K562 (cell line): ENCODE measurements around the gene PSMD9. TPM values are rescaled to one million over a fixed set of nuclear protein-coding genes. Genes with fewer than 3 reads are reported as not detected.

Experiments
- DMBX1 ChIP-seq: fragments of 250-450 bp; sonication (Bioruptor Pico); IDR thresholded peaks from 2 replicates; pipeline ENCODE4 v1.8.0; 2022; ENCODE audit warnings: inconsistent platforms, mild to moderate bottlenecking, moderate library complexity, borderline replicate concordance
- DPF2 ChIP-seq: fragments of 450-650 bp; IDR thresholded peaks from 2 replicates; pipeline ENCODE4 v1.6.1; 2016
- ETV6 ChIP-seq, 3 experiments: fragments of 150-350 bp in 1 of 3; sonication (generic) in 1 of 3; formaldehyde crosslinking in 1 of 3; IDR thresholded peaks; 2 replicates each; pipeline versions ENCODE4 v1.6.1 to v1.8.0; 2014 to 2022; ENCODE audit warnings: borderline replicate concordance in 2 of 3, low read depth in 2 of 3, antibody characterized with exemption in 1 of 3, low read length in 1 of 3, mild to moderate bottlenecking in 1 of 3, missing genetic modification reagents in 1 of 3
- ILK ChIP-seq: fragments of 450-650 bp; IDR thresholded peaks from 2 replicates; pipeline ENCODE4 v1.6.1; 2016; ENCODE audit warnings: missing genetic modification characterization, low read depth, mild to moderate bottlenecking, missing compliant biosample characterization, moderate library complexity, borderline replicate concordance
- MTA3 ChIP-seq: fragments of 450-650 bp; formaldehyde crosslinking; IDR thresholded peaks from 2 replicates; pipeline ENCODE4 v1.6.1; 2017; ENCODE audit warnings: mild to moderate bottlenecking, borderline replicate concordance
- TAF7 ChIP-seq: fragments of 450-650 bp; IDR thresholded peaks from 2 replicates; pipeline ENCODE4 v1.6.1; 2016; ENCODE audit warnings: missing genetic modification characterization, missing compliant biosample characterization
- TEAD1 ChIP-seq, 2 experiments: fragments of 450-650 bp in 1 of 2; sonication (generic) in 1 of 2; formaldehyde crosslinking; IDR thresholded peaks; 2 replicates each; pipeline versions ENCODE4 v1.4.0 to v1.8.0; 2020 to 2022; ENCODE audit warnings: mild to moderate bottlenecking in 2 of 2, missing genetic modification reagents in 1 of 2
- ZNF766 ChIP-seq: fragments of 200-800 bp; sonication (Bioruptor generic); conservative IDR thresholded peaks from 2 replicates; pipeline ENCODE4 v1.6.1; 2016; ENCODE audit warnings: missing genetic modification characterization, missing compliant biosample characterization
- polyA plus RNA-seq, 8 experiments: library from polyadenylated mRNA; depleted of rRNA in 4 of 8; stranded (reverse) in 5 of 8; unstranded in 3 of 8; fragments of >200 nt; fragmentation: Nextera tagmentation in 2 of 8; fragmentation: Illumina TruSeq in 1 of 8; extraction: Ambion mirVana in 2 of 8; extraction: Trizol in 1 of 8; gene quantifications; 2 replicates each; pipeline versions ENCODE4 v1.2.1 to v1.2.3, GENCODE V29; 2011 to 2014; ENCODE audit warnings: inconsistent platforms in 1 of 8, missing spikeins in 1 of 8
- total RNA-seq, 7 experiments: library from RNA; depleted of rRNA in 6 of 7; stranded (reverse); fragments of >200 nt in 6 of 7; fragmentation: Illumina TruSeq in 2 of 7; extraction: Trizol in 2 of 7; gene quantifications; 2 replicates each; pipeline versions ENCODE4 v1.2.1 to v1.2.3, GENCODE V29; 2011 to 2021; ENCODE audit warnings: low replicate concordance in 1 of 7
- TF ChIP-seq, protein P1 (sequence below): fragments of 250-450 bp; sonication (Bioruptor Pico); IDR thresholded peaks from 2 replicates; pipeline ENCODE4 v1.5.0; 2021; ENCODE audit warnings: mild to moderate bottlenecking, moderate library complexity
- TF ChIP-seq, protein P2 (sequence below): fragments of 450-650 bp; IDR thresholded peaks from 2 replicates; pipeline ENCODE4 v1.6.1; 2017; ENCODE audit warnings: antibody characterized with exemption, mild to moderate bottlenecking
- TF ChIP-seq, protein P3 (sequence below): sonication (generic); formaldehyde crosslinking; IDR thresholded peaks from 2 replicates; pipeline ENCODE4 v1.8.0; 2022; ENCODE audit warnings: mild to moderate bottlenecking, missing genetic modification reagents

Gene PSMD9
- total and polyA plus RNA-seq, 9 of the 15 experiments (the other 6 are each of a cell fraction or from before 2014, with no cell fraction given): 12.2 to 143 (median 61.3) TPM

DNA sequence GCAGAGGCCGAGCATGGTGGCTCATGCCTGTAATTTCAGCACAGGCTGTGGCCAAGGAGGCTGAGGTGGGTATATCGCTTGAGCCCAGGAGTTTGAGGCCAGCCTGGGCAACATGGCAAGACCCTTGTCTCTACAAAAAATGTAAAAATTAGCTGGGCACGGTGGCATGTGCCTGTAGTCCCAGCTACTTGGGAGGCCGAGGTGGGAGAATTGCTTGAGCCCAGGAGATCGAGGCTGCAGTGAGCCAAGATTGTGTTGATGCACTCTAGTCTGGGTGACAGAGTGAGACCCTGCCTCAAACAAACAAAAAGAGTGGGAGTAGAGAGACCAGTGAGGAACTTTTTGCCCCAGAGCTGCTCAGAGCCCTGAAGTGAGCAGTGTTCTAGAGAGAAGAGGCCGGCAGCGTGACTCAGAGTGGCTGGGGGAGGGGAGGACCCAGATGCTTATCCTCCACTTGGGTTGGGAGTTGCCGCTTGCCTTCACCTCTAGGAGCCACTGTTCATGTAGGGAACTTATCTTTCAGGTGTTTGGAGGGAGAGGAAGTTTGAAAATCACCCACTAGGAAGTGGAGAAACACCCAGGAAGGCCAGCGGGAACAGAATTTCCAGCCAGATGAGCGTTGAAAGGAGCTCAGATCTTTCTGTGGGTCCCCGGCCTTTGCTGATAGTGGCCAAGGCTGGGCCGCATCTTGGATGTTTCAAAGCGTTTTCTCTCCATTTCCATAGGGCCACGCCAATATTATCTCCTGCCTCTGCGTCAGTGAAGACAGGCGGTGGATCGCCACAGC lies 45.1 kb downstream of the PSMD9 start (continued):
- TF ChIP-seq, protein P1, sequence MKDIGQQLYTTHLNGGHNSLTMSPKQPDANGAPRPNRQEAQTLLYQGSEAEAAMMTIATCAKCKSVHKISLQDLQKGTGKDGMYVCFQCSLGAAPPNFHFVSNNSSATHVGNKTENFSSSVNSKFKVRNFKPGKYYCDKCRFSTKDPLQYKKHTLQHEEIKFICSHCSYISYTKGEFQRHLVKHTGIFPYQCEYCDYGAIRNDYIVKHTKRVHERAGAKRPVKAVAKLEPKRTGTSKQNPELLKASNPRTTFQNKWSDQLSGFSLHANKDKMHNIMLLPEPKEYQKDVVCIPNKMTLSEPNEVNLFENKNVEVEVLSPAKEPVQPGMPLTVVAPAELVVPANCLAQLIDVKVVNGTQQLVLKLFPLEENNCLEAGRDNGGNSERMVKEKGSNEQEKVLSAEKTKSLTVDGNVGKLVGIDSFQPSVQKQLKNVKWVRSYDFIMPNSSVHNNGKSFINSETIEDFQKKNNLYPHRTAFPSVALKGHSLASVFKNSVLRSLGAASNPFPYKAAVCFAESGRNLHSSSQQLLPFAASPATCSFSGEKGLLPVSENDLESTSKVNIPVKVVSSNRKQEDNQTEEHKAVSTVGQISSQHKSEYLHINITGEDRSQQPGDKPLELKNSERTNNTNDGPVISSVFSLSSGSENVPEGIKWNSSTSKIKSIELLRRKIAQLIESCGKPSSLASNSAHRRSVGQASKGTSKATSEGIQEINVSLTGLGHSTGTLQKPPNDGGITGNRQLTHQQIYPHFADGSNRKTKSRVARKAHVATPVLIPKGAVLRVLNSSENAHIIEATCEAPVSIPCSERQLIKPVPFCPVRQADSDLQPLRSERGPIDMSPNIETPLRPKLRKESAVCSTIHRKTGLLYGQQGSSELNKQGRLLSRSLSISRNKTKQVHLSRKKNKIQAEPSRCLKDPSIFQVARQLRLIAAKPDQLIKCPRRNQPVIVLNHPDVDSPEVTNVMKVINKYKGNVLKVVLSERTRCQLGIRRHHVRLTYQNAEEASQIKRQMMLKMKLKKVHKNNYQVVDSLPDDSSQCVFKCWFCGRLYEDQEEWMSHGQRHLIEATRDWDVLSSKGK (CRISPR knock-in tag): no peak
- TF ChIP-seq ILK (tag): no peak
- TF ChIP-seq ZNF766: peak; percentile 92
- peak; percentile 68 for TF ChIP-seq DMBX1 (CRISPR knock-in tag)
- peak; percentile 92 for TF ChIP-seq DPF2
- TF ChIP-seq MTA3: peak; percentile 87
- TF ChIP-seq TAF7 (tag): peak; percentile 61; the same call in 1 of the 2 replicates
- TF ChIP-seq ETV6 (IDR thresholded peaks at IDR 0.05; ENCODE audit: borderline replicate concordance in 1 of 2, low read depth in 2 of 2, low read length in 1 of 2): 0 out of 4 replicates have a peak, but pooled peaks of 1 of the 2 experiments have one; percentile 54
- TF ChIP-seq ETV6 (CRISPR knock-in tag; IDR thresholded peaks at IDR 0.05; ENCODE audit: borderline replicate concordance): no peak
- TF ChIP-seq, protein P2, sequence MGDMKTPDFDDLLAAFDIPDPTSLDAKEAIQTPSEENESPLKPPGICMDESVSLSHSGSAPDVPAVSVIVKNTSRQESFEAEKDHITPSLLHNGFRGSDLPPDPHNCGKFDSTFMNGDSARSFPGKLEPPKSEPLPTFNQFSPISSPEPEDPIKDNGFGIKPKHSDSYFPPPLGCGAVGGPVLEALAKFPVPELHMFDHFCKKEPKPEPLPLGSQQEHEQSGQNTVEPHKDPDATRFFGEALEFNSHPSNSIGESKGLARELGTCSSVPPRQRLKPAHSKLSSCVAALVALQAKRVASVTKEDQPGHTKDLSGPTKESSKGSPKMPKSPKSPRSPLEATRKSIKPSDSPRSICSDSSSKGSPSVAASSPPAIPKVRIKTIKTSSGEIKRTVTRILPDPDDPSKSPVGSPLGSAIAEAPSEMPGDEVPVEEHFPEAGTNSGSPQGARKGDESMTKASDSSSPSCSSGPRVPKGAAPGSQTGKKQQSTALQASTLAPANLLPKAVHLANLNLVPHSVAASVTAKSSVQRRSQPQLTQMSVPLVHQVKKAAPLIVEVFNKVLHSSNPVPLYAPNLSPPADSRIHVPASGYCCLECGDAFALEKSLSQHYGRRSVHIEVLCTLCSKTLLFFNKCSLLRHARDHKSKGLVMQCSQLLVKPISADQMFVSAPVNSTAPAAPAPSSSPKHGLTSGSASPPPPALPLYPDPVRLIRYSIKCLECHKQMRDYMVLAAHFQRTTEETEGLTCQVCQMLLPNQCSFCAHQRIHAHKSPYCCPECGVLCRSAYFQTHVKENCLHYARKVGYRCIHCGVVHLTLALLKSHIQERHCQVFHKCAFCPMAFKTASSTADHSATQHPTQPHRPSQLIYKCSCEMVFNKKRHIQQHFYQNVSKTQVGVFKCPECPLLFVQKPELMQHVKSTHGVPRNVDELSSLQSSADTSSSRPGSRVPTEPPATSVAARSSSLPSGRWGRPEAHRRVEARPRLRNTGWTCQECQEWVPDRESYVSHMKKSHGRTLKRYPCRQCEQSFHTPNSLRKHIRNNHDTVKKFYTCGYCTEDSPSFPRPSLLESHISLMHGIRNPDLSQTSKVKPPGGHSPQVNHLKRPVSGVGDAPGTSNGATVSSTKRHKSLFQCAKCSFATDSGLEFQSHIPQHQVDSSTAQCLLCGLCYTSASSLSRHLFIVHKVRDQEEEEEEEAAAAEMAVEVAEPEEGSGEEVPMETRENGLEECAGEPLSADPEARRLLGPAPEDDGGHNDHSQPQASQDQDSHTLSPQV: peak; percentile 94
- peak in 1 of 2 experiments; percentile 42; a peak in 2 of 4 replicates for TF ChIP-seq TEAD1 (CRISPR knock-in tag; IDR thresholded peaks at IDR 0.05)
- TF ChIP-seq, protein P3, sequence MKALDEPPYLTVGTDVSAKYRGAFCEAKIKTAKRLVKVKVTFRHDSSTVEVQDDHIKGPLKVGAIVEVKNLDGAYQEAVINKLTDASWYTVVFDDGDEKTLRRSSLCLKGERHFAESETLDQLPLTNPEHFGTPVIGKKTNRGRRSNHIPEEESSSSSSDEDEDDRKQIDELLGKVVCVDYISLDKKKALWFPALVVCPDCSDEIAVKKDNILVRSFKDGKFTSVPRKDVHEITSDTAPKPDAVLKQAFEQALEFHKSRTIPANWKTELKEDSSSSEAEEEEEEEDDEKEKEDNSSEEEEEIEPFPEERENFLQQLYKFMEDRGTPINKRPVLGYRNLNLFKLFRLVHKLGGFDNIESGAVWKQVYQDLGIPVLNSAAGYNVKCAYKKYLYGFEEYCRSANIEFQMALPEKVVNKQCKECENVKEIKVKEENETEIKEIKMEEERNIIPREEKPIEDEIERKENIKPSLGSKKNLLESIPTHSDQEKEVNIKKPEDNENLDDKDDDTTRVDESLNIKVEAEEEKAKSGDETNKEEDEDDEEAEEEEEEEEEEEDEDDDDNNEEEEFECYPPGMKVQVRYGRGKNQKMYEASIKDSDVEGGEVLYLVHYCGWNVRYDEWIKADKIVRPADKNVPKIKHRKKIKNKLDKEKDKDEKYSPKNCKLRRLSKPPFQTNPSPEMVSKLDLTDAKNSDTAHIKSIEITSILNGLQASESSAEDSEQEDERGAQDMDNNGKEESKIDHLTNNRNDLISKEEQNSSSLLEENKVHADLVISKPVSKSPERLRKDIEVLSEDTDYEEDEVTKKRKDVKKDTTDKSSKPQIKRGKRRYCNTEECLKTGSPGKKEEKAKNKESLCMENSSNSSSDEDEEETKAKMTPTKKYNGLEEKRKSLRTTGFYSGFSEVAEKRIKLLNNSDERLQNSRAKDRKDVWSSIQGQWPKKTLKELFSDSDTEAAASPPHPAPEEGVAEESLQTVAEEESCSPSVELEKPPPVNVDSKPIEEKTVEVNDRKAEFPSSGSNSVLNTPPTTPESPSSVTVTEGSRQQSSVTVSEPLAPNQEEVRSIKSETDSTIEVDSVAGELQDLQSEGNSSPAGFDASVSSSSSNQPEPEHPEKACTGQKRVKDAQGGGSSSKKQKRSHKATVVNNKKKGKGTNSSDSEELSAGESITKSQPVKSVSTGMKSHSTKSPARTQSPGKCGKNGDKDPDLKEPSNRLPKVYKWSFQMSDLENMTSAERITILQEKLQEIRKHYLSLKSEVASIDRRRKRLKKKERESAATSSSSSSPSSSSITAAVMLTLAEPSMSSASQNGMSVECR: no peak
